ENCODE data around the gene FLACC1. TPM values are rescaled to one million over a fixed set of nuclear protein-coding genes. Genes with fewer than 3 reads are reported as not detected.

FLACC1 gene
- polyA plus RNA-seq, 1 donor (not counting 4 experiments of a cell fraction or from before 2014, with no cell fraction given) = 0.43 TPM

DNA sequence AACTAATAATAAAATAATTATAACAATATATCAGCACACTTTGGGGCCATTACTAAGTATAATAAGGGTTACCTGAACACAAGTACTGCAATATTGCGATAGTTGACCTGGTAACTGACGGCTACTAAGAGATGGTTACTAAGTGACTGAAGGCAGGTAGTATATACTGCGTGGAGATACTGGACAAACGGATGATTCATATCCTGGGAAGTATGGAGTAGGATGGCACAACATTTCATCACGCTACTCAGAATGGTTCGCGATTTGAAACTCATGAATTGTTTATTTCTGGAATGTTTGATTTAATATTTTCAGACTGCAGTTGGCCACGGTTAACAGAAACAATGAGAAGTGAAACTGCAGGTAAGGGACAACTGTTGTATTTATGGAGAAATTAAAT, 39.5 kb upstream of the FLACC1 start:
- dilution Hi-C loops (cut with MboI; ENCODE audit: extremely low pct_ligation_motif_present, low sequenced_read_pairs) = no loop called here

DNA sequence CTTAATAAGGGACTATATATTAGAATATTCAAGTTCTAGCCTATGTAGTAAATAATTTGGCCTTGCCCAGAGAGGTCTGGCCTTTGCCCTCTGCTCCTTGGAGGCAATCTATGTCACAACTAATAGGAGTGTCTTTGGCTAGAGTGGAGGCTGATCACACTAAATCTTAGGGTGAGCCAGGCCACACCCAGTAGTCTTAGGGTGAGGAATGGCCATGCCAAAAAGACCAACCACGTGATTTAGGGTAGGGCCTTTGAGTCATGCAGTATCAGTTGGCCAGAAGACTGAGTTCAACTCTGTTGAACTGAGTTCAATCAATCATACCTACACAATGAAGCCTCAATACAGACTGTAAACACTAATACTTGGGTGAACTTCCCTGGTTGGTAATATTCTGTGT, 26.0 kb upstream of the FLACC1 start:
- no peak overlapping the region for H3K9ac ChIP-seq (ENCODE audit: control insufficient read depth, extremely low read depth, insufficient read depth, low read length)
- no peaks in the 10 kb centered on the region for H4K20me1 ChIP-seq (ENCODE audit: control insufficient read depth, extremely low read depth, insufficient read depth, low read length)
- no peak overlapping the region for H3K27ac ChIP-seq (ENCODE audit: control insufficient read depth, insufficient read depth, low read length)
- no peaks in the 10 kb centered on the region for H3K9me3 ChIP-seq (ENCODE audit: control insufficient read depth, low read depth, low read length)
- no peaks in the 10 kb centered on the region for H3K9me1 ChIP-seq (ENCODE audit: control insufficient read depth, extremely low read depth, insufficient read depth, low read length)
- no peak overlapping the region for H3K4me3 ChIP-seq (ENCODE audit: control insufficient read depth in 2 of 3, extremely low read depth in 1 of 3, insufficient read depth in 2 of 3, low read depth in 1 of 3, low read length in 3 of 3)
- no peak for TF ChIP-seq EZH2 (IDR thresholded peaks at IDR 0.05; ENCODE audit: low read length)
- TF ChIP-seq, protein P1, sequence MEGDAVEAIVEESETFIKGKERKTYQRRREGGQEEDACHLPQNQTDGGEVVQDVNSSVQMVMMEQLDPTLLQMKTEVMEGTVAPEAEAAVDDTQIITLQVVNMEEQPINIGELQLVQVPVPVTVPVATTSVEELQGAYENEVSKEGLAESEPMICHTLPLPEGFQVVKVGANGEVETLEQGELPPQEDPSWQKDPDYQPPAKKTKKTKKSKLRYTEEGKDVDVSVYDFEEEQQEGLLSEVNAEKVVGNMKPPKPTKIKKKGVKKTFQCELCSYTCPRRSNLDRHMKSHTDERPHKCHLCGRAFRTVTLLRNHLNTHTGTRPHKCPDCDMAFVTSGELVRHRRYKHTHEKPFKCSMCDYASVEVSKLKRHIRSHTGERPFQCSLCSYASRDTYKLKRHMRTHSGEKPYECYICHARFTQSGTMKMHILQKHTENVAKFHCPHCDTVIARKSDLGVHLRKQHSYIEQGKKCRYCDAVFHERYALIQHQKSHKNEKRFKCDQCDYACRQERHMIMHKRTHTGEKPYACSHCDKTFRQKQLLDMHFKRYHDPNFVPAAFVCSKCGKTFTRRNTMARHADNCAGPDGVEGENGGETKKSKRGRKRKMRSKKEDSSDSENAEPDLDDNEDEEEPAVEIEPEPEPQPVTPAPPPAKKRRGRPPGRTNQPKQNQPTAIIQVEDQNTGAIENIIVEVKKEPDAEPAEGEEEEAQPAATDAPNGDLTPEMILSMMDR (optimal IDR thresholded peaks at IDR 0.05 in 1 of 3, IDR thresholded peaks at IDR 0.05 in 1 of 3, conservative IDR thresholded peaks at IDR 0.05 in 1 of 3; ENCODE audit: extremely low read depth in 1 of 3, insufficient read depth in 2 of 3, low read length in 3 of 3) = no peak
- H3K27me3 ChIP-seq (ENCODE audit: control insufficient read depth, extremely low read depth, insufficient read depth, low read length) = no peaks in the 10 kb centered on the region
- H2AFZ ChIP-seq (ENCODE audit: control insufficient read depth, low read length) = no peak overlapping the region
- no peak for DNase-seq (ENCODE audit: low read depth, low spot score)
- no peak overlapping the region for H3K4me2 ChIP-seq (ENCODE audit: control insufficient read depth, extremely low read depth, insufficient read depth, low read depth, low read length)
- H3K79me2 ChIP-seq (ENCODE audit: control insufficient read depth, insufficient read depth, low read length) = no peaks in the 10 kb centered on the region
- H3K36me3 ChIP-seq (ENCODE audit: control insufficient read depth in 2 of 2, extremely low read depth in 1 of 2, insufficient read depth in 2 of 2, low read length in 2 of 2) = peaks cover 2 to 10% of the 10 kb centered on the region in 2 experiments
- peak; percentile 51 for FAIRE-seq
- H3K4me1 ChIP-seq (ENCODE audit: control insufficient read depth, extremely low read depth, insufficient read depth, low read length) = peaks cover 9% of the 10 kb centered on the region
- dilution Hi-C loops (cut with MboI; ENCODE audit: extremely low pct_ligation_motif_present, low sequenced_read_pairs) = no loop called here

More for the DNA sequence above, 39.5 kb upstream of the FLACC1 start:
- Histone ChIP-seq H3K4me3 (ENCODE audit: control insufficient read depth in 2 of 3, extremely low read depth in 1 of 3, insufficient read depth in 2 of 3, low read depth in 1 of 3, low read length in 3 of 3) (no peak overlapping the region), H2AFZ (ENCODE audit: control insufficient read depth, low read length) (no peak overlapping the region), H3K36me3 (ENCODE audit: control insufficient read depth in 2 of 2, extremely low read depth in 1 of 2, insufficient read depth in 2 of 2, low read length in 2 of 2) (peaks cover 2 to 8% of the 10 kb centered on the region in 2 experiments), H4K20me1 (ENCODE audit: control insufficient read depth, extremely low read depth, insufficient read depth, low read length) (no peaks in the 10 kb centered on the region), H3K4me2 (ENCODE audit: control insufficient read depth, extremely low read depth, insufficient read depth, low read depth, low read length) (no peak overlapping the region), H3K27ac (ENCODE audit: control insufficient read depth, insufficient read depth, low read length) (peak overlapping the region; percentile 39), H3K4me1 (ENCODE audit: control insufficient read depth, extremely low read depth, insufficient read depth, low read length) (no peaks in the 10 kb centered on the region), H3K79me2 (ENCODE audit: control insufficient read depth, insufficient read depth, low read length) (no peaks in the 10 kb centered on the region), H3K27me3 (ENCODE audit: control insufficient read depth, extremely low read depth, insufficient read depth, low read length) (no peaks in the 10 kb centered on the region), H3K9me1 (ENCODE audit: control insufficient read depth, extremely low read depth, insufficient read depth, low read length) (no peaks in the 10 kb centered on the region), H3K9ac (ENCODE audit: control insufficient read depth, extremely low read depth, insufficient read depth, low read length) (no peak overlapping the region), H3K9me3 (ENCODE audit: control insufficient read depth, low read depth, low read length) (no peaks in the 10 kb centered on the region)
- no peak for FAIRE-seq
- no peak for DNase-seq (ENCODE audit: low read depth, low spot score)
- TF ChIP-seq, protein P1 (optimal IDR thresholded peaks at IDR 0.05 in 1 of 3, IDR thresholded peaks at IDR 0.05 in 1 of 3, conservative IDR thresholded peaks at IDR 0.05 in 1 of 3; ENCODE audit: extremely low read depth in 1 of 3, insufficient read depth in 2 of 3, low read length in 3 of 3) = no peak
- no peak for TF ChIP-seq EZH2 (IDR thresholded peaks at IDR 0.05; ENCODE audit: low read length)

Data from keratinocyte (primary cell).